ENCODE data around the gene RIF1. TPM values are rescaled to one million over a fixed set of nuclear protein-coding genes. Genes with fewer than 3 reads are reported as not detected.

RIF1 gene
- 31.6 TPM for total RNA-seq (ENCODE audit: unreplicated experiment)
- long read RNA-seq, partial matches to known transcripts = 3 of 3 reads
- long read RNA-seq, other reads (novel, unspliced or antisense) = 0 of 3 reads

- DNase-seq = peak; percentile 91
- Mint-ChIP-seq H3K9me3 (ENCODE audit: unreplicated experiment) (no peaks in the 10 kb centered on the region), H3K27me3 (ENCODE audit: unreplicated experiment) (peaks cover 2% of the 10 kb centered on the region), H3K4me1 (ENCODE audit: low read depth, unreplicated experiment) (peaks cover 4% of the 10 kb centered on the region), H3K27ac (ENCODE audit: unreplicated experiment) (peak within 1 kb of the TSS; percentile 91), H3K36me3 (ENCODE audit: unreplicated experiment) (no peaks in the 10 kb centered on the region), H3K4me3 (ENCODE audit: unreplicated experiment) (peak within 1 kb of the TSS; percentile 98)
- TF ChIP-seq CTCF (IDR thresholded peaks at IDR 0.05; ENCODE audit: partially characterized antibody, unreplicated experiment) = peak; percentile 73
These were observed at the start of gene RIF1 for GRCh38 chr2:151409601-151410484. Gene RIF1 (plus strand): TSS chr2:151409902. CDS start chr2:151410424, 522 bp downstream.

- Mint-ChIP-seq H3K4me1 (ENCODE audit: low read depth, unreplicated experiment) (no peaks in the 10 kb centered on the region), H3K27me3 (ENCODE audit: unreplicated experiment) (no peaks in the 10 kb centered on the region), H3K9me3 (ENCODE audit: unreplicated experiment) (peaks cover 2% of the 10 kb centered on the region), H3K36me3 (ENCODE audit: unreplicated experiment) (no peaks in the 10 kb centered on the region), H3K4me3 (ENCODE audit: unreplicated experiment) (no peak overlapping the region), H3K27ac (ENCODE audit: unreplicated experiment) (no peak overlapping the region)
- TF ChIP-seq CTCF (IDR thresholded peaks at IDR 0.05; ENCODE audit: partially characterized antibody, unreplicated experiment) = no peak
- DNase-seq = no peak
These were observed 47.9 kb upstream of the RIF1 start for GRCh38 chr2:151361674-151362370.

- no peaks in the 10 kb centered on the region for H3K36me3 Mint-ChIP-seq (ENCODE audit: unreplicated experiment)
- no peaks in the 10 kb centered on the region for H3K27me3 Mint-ChIP-seq (ENCODE audit: unreplicated experiment)
- no peaks in the 10 kb centered on the region for H3K4me1 Mint-ChIP-seq (ENCODE audit: low read depth, unreplicated experiment)
- TF ChIP-seq CTCF (IDR thresholded peaks at IDR 0.05; ENCODE audit: partially characterized antibody, unreplicated experiment) = no peak
- H3K27ac Mint-ChIP-seq (ENCODE audit: unreplicated experiment) = no peak overlapping the region
- peaks cover 2% of the 10 kb centered on the region for H3K9me3 Mint-ChIP-seq (ENCODE audit: unreplicated experiment)
- no peak for DNase-seq
- H3K4me3 Mint-ChIP-seq (ENCODE audit: unreplicated experiment) = no peak overlapping the region
These were observed 46.0 kb upstream of the RIF1 start for GRCh38 chr2:151363709-151364108.

GRCh38 chr2:151367571-151367970 is 42.1 kb upstream of the RIF1 start:
- Mint-ChIP-seq H3K4me3 (ENCODE audit: unreplicated experiment) (no peak overlapping the region), H3K27ac (ENCODE audit: unreplicated experiment) (no peak overlapping the region), H3K9me3 (ENCODE audit: unreplicated experiment) (peaks cover 2% of the 10 kb centered on the region), H3K27me3 (ENCODE audit: unreplicated experiment) (no peaks in the 10 kb centered on the region), H3K36me3 (ENCODE audit: unreplicated experiment) (no peaks in the 10 kb centered on the region), H3K4me1 (ENCODE audit: low read depth, unreplicated experiment) (no peaks in the 10 kb centered on the region)
- DNase-seq = no peak
- no peak for TF ChIP-seq CTCF (IDR thresholded peaks at IDR 0.05; ENCODE audit: partially characterized antibody, unreplicated experiment)
